ENCODE data around the gene LMAN1L.

- TF ChIP-seq, protein P1, sequence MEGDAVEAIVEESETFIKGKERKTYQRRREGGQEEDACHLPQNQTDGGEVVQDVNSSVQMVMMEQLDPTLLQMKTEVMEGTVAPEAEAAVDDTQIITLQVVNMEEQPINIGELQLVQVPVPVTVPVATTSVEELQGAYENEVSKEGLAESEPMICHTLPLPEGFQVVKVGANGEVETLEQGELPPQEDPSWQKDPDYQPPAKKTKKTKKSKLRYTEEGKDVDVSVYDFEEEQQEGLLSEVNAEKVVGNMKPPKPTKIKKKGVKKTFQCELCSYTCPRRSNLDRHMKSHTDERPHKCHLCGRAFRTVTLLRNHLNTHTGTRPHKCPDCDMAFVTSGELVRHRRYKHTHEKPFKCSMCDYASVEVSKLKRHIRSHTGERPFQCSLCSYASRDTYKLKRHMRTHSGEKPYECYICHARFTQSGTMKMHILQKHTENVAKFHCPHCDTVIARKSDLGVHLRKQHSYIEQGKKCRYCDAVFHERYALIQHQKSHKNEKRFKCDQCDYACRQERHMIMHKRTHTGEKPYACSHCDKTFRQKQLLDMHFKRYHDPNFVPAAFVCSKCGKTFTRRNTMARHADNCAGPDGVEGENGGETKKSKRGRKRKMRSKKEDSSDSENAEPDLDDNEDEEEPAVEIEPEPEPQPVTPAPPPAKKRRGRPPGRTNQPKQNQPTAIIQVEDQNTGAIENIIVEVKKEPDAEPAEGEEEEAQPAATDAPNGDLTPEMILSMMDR (IDR thresholded peaks at IDR 0.05), result no peak
- TF ChIP-seq EP300 (IDR thresholded peaks at IDR 0.05) (no peak), POLR2A (IDR thresholded peaks at IDR 0.05; ENCODE audit: low read depth) (no peak)
Observed at GRCh38 chr15:74826364-74826819, 13.8 kb downstream of the LMAN1L start, which contains the start of gene CPLX3.
